GM19035 (cell line): ENCODE measurements around the gene CEP250.
"Not testable (repeated sequence)": the region's sequence is repeated elsewhere in the genome, so short reads cannot be mapped to it uniquely, and the experiment has no call there.

ENCODE experiments used
- ATAC-seq: cut with Tn5 transposase; IDR thresholded peaks from one replicate; pipeline ENCODE4 v1.9.1; 2021; ENCODE audit not compliant: unreplicated experiment

CEP250 gene

DNA sequence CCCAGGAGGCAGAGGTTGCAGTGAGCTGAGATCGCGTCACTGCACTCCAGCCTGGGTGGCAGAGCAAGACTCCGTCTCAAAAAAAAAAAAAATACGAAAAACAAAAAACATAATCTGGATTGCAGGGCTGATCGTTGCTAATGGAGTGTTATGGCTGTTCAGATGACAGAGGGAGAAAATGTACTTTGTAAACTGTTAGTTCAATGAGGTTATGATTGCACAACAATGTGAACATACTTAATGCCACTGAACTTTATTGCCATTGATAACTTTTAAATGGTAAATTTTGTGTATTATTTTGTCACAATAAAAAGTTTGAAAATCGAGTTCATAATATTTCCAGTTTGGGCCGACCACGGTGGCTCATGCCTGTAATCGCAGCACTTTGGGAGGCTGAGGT lies 63.6 kb downstream of the CEP250 start:
- no peak for ATAC-seq

DNA sequence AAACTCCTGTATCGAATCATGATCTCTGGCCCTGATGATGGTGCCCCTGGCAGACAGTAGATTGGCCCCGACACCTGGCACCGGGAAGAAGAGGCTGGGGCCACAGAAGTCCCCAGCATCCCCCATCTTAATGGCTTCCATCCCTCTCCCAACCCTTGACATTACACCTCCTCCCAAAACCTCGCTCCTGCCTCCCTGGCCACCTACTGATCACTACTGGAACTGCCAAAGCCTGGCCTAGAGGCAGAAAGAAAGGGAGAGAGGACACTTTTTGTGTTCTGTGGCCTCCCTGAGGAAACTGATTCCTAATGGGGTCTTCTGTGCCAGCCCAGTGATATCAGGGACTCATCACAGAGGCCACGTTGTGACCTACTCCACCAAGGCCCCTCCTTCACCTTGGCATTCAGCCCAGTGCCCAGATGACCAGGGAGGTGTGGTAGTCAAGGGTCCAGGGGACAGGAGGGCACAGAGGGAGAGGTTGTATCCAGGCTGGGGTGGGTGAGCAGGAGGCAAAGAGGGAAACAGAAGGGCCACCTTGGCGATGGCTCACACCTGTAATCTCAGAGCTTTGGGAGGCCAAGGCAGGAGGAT lies 68.0 kb downstream of the CEP250 start:
- no peak for ATAC-seq

DNA sequence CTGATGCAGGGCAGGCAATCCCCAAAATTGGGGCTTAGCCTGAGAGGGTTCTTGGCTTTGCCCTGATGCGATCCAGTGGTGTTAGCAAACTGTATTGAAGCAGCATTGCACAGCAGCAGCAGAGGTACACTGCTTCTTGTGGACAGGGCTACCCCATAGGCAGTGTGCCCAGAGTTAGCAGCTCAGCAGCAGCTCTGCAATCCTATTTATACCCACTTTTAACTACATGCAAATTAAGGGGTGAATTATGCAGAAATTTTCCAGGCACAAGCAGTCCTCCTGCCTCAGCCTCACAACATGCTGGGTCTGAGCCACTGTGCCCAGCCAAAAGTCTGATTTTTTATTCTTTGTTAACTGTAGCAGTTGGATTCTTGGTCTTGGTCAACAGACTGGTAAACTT lies 70.2 kb downstream of the CEP250 start:
- no peak for ATAC-seq

DNA sequence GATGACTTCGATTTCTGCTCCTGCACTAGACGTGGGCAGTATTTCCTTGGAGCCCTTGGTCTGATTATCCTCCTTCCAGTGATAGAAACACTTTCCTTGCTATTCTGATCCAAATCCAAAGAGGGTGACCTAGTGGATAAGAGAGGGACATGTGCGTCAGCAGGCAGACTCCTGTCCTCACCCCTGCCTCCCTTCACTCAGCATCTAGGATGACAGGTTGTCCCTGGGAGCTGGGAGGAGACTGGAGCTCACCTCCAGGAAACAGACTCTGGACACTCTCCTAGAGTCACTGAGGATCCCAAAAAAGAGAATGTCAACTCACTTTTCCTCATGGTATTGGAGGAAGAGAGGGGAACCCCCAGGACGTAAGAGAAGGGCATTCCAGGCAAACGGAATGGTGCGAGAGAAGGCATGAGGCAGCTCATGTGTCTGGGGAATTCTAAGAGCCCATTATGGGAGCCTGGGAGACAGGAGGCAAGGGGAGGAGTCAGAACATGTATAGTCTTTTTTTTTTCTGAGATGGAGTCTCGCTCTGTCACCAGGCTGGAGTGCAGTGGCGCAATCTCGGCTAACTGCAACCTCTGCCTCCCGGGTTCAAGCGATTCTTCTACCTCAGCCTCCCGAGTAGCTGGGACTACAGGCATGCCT lies 71.8 kb downstream of the CEP250 start:
- no peak for ATAC-seq

DNA sequence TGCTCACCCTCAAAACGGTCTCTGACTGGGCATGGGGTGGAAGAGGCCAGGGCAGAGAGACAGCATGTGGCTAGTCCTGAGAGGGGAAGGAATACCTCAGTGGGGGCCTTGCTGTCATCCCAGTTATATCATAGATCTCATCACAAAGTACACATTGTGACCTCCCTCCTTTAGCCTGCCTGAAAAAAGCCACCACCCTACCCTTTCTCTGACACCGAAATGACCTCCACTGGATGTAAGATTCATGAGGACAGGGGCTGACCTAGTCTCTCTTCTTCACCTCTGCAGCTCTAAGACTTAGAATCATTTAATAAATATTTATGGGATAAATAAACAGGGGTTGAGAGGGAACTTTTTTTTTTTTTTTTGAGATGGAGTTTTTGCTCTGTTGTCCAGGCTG lies 74.2 kb downstream of the CEP250 start, which contains the start of gene C20orf173:
TSS of gene C20orf173 (minus strand) at position 101 of the 400 bp plus-strand sequence. CDS start 279 bp downstream, outside the sequence.
- ATAC-seq = no peak

DNA sequence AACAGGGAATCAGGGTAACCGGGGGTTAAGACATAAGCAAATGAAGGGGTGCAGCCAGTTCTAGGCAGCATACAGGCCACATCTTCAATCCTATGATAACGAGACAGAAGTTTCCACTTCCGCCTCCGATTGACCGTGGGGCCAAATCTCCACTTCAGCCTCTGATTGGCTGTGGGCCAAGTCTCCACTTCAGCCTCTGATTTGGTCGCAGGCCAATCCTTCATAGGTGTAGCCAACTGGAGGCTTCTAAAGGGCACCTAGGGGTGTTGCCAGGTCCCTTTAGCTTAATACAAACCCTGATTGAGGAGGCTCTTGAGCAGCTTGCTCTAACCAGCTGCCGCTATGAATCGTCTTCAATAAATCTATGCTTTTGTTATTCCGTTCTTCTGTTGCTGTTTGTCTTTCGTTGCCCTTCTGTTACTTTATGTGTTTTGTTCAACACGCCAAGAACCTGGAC lies 84.4 kb downstream of the CEP250 start:
- peak; percentile 69 for ATAC-seq

DNA sequence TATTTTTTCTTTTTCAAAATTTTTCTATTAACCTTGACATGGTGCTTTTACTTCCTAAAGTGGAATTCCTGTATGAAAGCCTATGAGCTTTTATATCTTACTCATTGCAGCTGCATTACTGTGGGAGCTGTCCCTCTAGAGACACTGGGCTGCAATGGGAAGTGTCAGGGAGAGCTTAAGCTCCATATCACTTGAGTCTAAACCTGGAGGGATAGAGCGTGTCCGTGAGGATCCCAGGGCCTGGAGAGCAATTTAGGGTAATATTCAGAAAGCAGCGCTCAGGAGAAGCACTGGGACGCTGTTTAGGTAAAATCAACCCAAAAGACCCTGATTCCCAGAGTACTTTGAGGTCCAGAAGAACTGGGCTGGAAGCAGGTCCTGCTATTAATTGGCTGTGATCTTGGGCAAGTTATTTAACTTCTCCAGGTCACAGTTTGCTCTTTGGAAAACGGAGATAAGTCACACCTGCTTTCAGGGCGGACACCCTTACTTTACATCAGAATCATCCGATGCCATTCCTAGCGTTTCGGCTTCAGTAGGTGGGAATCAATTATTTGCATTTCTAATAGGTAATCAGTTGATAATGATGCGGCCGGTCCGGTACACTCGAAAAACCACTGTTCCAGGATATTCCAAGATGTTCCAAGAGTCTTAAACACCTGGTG lies 85.9 kb downstream of the CEP250 start:
- ATAC-seq = no peak

DNA sequence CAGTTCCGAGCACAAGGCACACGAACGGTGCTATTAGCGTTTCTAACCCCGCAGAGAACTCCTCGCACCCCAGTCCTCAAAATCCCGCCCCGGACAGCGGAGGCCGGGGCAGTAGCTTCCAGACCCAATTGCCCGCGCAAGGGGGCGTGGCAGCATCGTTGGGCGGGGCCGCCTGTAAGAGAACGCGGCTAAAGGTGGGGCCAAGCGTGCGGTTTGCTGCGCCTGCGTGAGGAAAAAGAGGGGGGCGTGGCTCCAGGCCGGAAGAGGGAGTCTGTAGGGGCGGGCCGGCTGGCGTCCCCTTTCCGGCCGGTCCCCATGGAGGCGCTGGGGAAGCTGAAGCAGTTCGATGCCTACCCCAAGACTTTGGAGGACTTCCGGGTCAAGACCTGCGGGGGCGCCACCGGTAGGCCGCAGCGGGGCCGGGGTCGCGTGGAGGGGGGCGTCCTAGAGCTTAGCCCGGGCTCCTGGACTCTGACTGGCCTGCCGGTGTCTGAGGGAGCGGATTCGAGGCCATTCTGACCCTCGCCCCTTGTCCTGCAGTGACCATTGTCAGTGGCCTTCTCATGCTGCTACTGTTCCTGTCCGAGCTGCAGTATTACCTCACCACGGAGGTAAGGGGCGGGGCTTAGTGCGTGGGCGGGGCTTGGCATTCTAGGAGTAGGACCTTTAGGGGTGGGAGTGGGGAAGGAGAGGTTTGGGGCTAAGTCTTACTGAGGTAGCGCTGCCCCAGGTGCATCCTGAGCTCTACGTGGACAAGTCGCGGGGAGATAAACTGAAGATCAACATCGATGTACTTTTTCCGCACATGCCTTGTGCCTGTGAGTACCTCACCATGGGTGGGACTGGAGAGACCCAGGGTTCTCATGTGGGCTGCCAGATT lies 86.6 kb downstream of the CEP250 start, which contains the start of gene ERGIC3:
TSS of gene ERGIC3 (plus strand) at position 296 of the 880 bp plus-strand sequence. CDS start at position 316, 20 bp downstream.
- ATAC-seq = peak; percentile 87

DNA sequence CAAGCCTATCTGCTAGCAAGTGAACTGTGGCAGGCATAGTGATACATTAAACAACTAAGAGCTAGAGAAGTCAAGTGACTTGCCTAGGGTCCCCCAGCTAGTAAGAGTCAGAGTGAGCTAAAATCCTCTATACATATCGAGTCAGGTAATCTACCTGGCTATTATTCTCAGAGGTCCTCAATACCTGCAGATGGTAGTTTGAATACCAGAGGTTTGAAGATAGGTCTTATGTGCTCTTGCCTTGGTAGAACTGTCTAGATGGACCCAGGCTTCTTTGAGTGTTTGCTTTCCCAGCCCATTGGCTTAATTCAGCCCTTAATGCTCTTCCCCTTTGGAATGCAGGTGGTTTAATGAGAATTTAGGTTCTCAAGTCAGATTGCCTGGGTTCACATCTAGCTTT lies 87.6 kb downstream of the CEP250 start:
- no peak for ATAC-seq

DNA sequence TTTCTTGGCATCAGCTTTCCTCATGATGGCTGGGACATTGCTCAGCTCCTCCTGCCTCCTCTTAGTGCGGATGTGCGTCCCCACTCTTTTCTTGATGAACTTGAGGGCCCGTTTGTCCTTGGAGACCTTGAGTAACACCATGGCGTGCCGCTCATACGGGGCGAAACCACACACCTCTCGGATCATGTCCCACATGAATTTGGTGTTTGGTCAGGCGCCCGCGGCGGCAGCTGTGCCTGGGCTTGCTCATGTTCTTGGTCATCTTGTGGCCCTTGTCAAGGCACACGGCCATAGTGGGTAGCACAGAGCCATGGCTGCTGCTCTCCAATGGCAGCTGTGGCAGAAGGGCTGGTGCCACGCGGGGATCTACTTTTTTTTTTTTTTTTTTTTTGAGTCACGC lies 89.0 kb downstream of the CEP250 start:
- no peak for ATAC-seq

DNA sequence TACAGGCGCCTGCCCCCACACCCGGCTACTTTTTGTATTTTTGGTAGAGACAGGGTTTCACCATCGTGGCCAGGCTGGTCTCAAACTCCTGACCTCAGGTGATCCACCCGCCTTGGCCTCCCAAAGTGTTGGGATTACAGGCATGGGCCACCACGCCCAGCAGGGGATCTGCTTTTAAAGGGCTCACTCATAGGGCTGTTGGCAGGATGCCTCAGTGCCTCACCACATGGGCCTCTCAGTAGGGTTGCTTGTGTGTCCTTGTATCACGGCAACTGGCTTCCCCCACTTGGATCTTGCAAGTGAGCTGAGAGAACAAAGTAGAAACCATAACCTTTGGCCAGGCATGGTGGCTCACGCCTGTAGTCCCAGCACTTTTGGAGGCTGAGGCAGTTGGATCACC lies 89.5 kb downstream of the CEP250 start:
- ATAC-seq = not testable (repeated sequence)

DNA sequence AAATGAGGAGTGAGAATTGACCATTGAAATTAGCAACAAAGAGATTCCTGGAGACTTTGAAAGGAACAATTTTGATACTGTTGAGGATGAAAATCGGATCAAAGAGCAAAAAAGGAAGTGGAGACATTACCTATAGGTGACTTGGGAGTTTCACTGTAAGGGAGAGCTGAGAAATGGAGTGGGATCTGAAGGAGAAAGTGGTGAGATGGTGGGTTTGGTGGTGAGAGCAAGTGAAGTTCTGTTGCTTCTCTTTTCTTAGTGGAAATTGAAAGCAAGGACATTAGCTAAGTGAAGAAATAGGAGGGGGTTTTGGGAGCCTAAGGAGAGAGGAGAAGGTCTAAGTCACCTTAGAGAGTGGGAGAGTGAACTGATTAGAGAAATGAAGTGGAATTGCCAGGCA lies 90.7 kb downstream of the CEP250 start:
- no peak for ATAC-seq

DNA sequence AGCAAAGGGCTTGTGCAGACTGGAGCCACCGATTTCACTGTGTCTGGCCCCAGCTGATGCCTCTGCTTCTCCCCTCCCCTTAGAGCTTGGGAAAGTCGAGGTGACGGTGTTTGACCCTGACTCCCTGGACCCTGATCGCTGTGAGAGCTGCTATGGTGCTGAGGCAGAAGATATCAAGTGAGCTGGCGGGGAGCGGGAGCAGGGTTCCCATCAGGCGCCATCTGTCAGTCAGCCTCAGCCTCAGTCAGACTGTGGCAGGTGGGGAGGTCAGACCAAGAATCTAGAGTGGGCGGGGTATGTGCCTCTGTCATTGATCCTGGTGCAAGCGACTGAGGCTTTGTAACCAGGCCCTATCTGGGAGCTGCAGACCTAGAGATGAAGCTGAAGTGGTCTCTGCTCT lies 91.9 kb downstream of the CEP250 start:
- ATAC-seq = no peak

DNA sequence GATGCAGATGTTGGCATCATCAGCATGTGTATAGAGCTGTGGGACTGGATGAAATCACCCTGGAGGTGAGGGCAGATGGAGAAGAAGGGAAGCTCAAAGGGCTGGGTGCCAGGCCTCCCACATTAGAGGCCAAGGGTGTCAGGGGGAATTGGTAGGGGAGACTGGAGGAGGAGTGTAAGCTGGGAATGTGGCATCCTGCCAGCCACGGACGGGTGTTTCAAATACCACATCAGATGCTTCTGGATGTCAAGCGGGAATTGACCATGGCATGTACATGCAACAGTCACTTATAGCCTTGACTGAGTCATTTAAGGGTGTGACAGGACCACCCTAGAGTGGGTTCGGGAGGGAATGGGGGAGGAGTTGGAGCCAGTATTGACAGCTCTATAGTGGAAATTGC lies 96.1 kb downstream of the CEP250 start:
- no peak for ATAC-seq

DNA sequence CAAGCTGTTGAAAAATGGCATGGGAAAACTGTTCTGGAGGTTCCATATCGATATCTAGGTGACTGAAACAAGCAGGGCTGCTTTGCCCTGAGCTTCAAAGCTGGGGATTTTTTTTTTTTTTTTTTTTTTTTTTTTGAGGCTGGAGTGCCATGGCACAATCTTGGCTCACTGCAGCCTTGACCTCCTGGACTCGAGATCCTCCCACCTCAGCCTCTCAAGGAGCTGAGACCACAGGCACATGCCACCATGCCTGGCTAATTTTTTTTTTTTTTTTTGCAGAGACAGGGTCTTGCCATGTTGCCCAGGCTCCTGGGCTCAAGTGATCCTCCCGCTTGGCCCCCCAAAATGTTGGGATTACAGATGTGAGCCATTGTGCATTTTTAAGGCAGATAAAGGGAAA lies 97.5 kb downstream of the CEP250 start:
- ATAC-seq = no peak

DNA sequence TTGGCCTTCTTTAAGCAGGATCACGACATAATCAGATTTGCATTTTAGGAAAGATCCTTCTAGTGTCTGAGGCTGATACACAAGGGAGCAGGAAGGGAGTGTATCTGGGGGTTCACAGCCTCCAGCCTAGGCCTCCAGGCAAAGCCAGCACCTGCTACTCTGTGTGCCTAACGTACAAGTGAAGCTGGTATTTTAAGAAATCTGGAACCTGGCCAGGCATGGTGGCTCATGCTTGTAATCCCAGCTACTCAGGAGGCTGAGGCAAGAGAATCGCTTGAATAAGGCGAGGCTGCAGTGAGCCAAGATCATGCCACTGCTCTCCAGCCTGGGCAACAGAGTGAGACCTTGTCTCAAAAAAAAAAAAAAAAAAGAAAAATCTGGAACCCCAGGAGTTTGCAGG lies 100.1 kb downstream of the CEP250 start:
- ATAC-seq = not testable (repeated sequence)

DNA sequence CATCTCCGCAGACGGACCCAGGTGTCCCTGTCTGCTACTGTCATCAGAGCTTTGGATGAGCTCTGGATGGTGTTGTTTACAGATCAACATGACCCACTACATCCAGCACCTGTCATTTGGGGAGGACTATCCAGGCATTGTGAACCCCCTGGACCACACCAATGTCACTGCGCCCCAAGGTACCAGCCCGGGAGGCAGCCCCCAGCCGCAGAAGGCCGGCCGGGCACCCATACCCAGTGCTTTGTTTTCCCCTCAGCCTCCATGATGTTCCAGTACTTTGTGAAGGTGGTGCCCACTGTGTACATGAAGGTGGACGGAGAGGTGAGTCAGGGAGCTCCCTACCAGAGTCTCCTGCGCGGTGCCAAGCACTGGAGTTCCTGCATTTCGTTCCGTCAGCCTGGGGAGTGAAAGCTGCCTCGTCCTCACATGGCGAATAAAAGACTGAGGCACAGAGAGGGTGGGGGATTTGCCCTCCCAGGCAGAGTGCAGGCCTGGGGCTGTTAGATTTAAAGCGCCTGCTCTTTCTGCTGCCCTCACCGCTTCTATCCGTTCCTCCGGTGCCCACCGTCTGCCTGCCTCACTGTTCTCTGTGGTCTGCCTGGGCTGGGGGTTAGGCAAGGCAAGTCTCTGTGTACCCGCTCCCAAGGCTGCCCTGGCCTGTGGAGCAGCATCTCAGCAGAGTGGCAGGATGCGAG lies 100.7 kb downstream of the CEP250 start:
- no peak for ATAC-seq

DNA sequence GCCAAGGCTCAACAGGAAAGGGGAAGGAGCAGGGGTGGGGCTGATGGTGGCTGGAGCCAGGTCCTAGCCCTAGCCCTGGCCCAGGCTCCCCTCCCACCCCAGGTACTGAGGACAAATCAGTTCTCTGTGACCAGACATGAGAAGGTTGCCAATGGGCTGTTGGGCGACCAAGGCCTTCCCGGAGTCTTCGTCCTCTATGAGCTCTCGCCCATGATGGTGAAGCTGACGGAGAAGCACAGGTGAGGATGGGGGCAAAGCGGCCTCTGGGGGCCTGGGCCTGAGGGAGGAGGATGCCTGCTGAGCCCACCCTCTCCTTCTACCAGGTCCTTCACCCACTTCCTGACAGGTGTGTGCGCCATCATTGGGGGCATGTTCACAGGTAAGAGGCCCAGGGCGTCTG lies 101.5 kb downstream of the CEP250 start:
- ATAC-seq = no peak

DNA sequence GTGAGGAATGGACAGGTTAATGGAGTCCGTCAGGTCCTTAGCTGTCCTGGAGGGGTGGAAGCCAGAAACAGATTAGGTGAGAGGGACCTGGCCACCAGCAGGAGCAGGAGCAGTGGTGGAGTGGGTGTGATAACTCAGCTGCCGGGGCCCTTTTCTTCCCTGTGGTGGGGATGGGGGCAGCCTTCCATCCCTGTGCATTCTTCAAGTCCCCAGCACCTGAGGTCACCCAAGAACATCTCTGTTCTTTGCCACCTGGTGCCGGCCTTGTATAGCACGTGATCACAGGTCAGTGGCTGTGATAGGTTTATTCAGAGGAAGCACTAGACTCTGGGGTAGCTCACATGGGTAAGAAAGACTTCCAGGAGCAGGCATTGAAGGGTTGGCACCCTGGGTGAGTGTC lies 103.1 kb downstream of the CEP250 start:
- ATAC-seq = no peak

DNA sequence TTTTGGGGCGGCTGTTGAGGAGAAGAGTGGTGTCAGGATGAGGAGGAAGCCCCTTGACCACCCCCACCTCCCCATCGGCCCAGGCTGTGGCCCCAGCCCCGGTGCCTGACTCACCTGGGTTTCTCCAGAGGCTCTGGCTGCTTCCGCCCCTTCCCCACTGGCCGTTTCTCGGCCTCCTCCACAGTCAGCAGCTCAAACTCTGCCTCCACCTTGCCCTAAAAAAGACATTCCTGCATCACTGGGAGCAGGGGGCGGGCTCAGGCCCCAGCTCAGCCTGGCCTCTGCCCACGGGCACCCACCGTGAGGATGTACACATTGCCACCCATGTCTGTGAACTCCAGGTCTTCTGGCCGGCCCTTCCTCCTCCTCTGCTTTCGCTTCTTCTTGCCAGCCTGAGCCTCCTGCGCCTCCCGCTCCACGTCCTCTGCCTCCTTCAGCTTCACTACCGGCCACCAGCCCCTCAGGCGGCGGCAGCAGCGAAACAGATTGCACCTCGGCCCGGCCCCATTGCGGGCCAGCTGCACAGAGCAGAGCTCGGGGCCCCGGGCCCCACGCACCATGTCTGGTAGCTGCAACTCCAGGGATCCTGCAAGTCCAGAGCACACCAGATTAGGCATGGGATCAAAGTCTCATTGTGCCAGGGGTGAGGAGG lies 103.8 kb downstream of the CEP250 start:
- no peak for ATAC-seq
